ENCODE results near the gene SFPQ. TPM values are rescaled to one million over a fixed set of nuclear protein-coding genes. Genes with fewer than 3 reads are reported as not detected.

Gene SFPQ
- total and polyA plus RNA-seq, 2 of the 8 experiments (the other 6 are each of a cell fraction or from before 2014, with no cell fraction given), result 118 to 469 TPM

- no peaks in the 10 kb centered on the region for H3K36me3 ChIP-seq (ENCODE audit: control insufficient read depth in 2 of 4, insufficient read depth in 4 of 4, low read length in 3 of 4)
- no peak overlapping the region for H2BK5ac ChIP-seq (ENCODE audit: low read depth, low read length)
- no peak overlapping the region for H2BK15ac ChIP-seq (ENCODE audit: low read length)
- H3K27me3 ChIP-seq (replicated peaks in 1 of 4; ENCODE audit: control insufficient read depth in 3 of 4, extremely low read depth in 1 of 4, insufficient read depth in 3 of 4, low read length in 3 of 4), result no peaks in the 10 kb centered on the region
- 0 out of 2 replicates have a peak overlapping the region, but pooled peaks have one; percentile 9 for H2BK12ac ChIP-seq (ENCODE audit: low read depth, low read length)
- H4K20me1 ChIP-seq (replicated peaks in 1 of 2; ENCODE audit: control insufficient read depth in 1 of 2, insufficient read depth in 2 of 2, low read length in 2 of 2), result no peaks in the 10 kb centered on the region
- H3K4me2 ChIP-seq (ENCODE audit: insufficient read depth in 1 of 2, low read depth in 2 of 2, low read length in 2 of 2), result no peak overlapping the region
- WGBS, 2 experiments (ENCODE audit: extremely low coverage in 1 of 2, insufficient coverage in 1 of 2, insufficient read length in 1 of 2, insufficient replicate concordance in 2 of 2, low coverage in 1 of 2, low lambda C conversion rate in 2 of 2, missing lambda C conversion rate in 1 of 2), result 56% methylated on average over 2 of the region's 2 CpGs; no CpG with 5 or more reads in 1 of the 2 experiments
- no peaks in the 10 kb centered on the region for H3K79me2 ChIP-seq (ENCODE audit: control insufficient read depth in 1 of 2, insufficient read depth in 2 of 2, low read length in 2 of 2)
- no peak overlapping the region for H3K23ac ChIP-seq (ENCODE audit: insufficient read length)
- no peak overlapping the region for H2AFZ ChIP-seq (ENCODE audit: low read length)
- no peak overlapping the region for H4K91ac ChIP-seq (replicated peaks; ENCODE audit: insufficient read length, low read length)
- DNase-seq (ENCODE audit: low read depth in 1 of 2, low spot score in 2 of 2) (no peak), FAIRE-seq (no peak)
- no peak overlapping the region for H3K14ac ChIP-seq (ENCODE audit: insufficient read length)
- no peak overlapping the region for H2BK20ac ChIP-seq (ENCODE audit: low read length)
- no peak overlapping the region for H3K4ac ChIP-seq (replicated peaks; ENCODE audit: insufficient read length, low read depth, low read length)
- no peaks in the 10 kb centered on the region; a peak in 2 of 7 replicates for H3K4me1 ChIP-seq (replicated peaks in 1 of 4; ENCODE audit: control insufficient read depth in 3 of 4, insufficient read depth in 4 of 4, low read length in 3 of 4)
- no peaks in the 10 kb centered on the region; a peak in 1 of 4 replicates for H3K9me3 ChIP-seq (ENCODE audit: insufficient read depth in 2 of 2, low read depth in 1 of 2, low read length in 1 of 2)
- no peaks in the 10 kb centered on the region for H3K23me2 ChIP-seq (ENCODE audit: low read depth, low read length)
- ChIA-PET POLR2A (ENCODE audit: partially characterized antibody) (interaction anchor here (2.4 kb wide), 1 partner anchor 28 kb away, joined by 7 read pairs; the partner anchor contains the start of gene SFPQ), CTCF (ENCODE audit: partially characterized antibody) (interaction anchor here (0.7 to 2.7 kb wide), 10 partner anchors 10 to 230 kb away, joined by 3 to 14 read pairs (median 5); no protein-coding TSS in a partner anchor)
- TF ChIP-seq CTCF (IDR thresholded peaks at IDR 0.05; ENCODE audit: control extremely low read depth in 1 of 3, insufficient read depth in 1 of 3, low read depth in 1 of 3, low read length in 3 of 3) (peak; percentile 19 to 69 (median 35); a peak in 3 of 4 replicates), EZH2 (IDR thresholded peaks at IDR 0.05; ENCODE audit: low read depth, low read length, severe bottlenecking) (no peak)
- H3K4me3 ChIP-seq (ENCODE audit: extremely low read depth in 1 of 4, insufficient read depth in 2 of 4, low read depth in 3 of 4, low read length in 4 of 4), result no peak overlapping the region
- no peak overlapping the region for H3K18ac ChIP-seq (ENCODE audit: extremely low read depth, low read length)
- H3K9ac ChIP-seq (replicated peaks in 1 of 4; ENCODE audit: extremely low read depth in 1 of 4, low read depth in 3 of 4, low read length in 3 of 4), result no peak overlapping the region
- H4K5ac ChIP-seq (ENCODE audit: insufficient read length, low read depth, low read length), result no peak overlapping the region
- no peak overlapping the region for H2AK5ac ChIP-seq (ENCODE audit: low read depth, low read length)
- no peak overlapping the region for H4K8ac ChIP-seq (ENCODE audit: extremely low read depth, insufficient read depth, low read length)
- H3K27ac ChIP-seq (ENCODE audit: low read depth, low read length), result no peak overlapping the region
- no peak overlapping the region for H3K56ac ChIP-seq (replicated peaks; ENCODE audit: insufficient read length, low read depth, low read length)
- no peaks in the 10 kb centered on the region for H3K79me1 ChIP-seq (ENCODE audit: low read depth, low read length)
- H2BK120ac ChIP-seq (replicated peaks; ENCODE audit: low read depth, low read length), result no peak overlapping the region
Measured at GRCh38 chr1:35220976-35221375, 28.0 kb upstream of the SFPQ start.
